GM23338 (cell line): ENCODE results near the gene BTRC. TPM values are rescaled to one million over a fixed set of nuclear protein-coding genes. Genes with fewer than 3 reads are reported as not detected.

Source experiments
- ATAC-seq: fragments of 200-7000 bp; cut with Tn5 transposase; 3 replicates; pipeline ENCODE4 v1.9.1; 2020
- DNase-seq: peaks from one replicate; pipeline ENCODE4 v3.0.0-alpha.2; 2015; ENCODE audit warnings: low spot score
- H2AFZ ChIP-seq: fragments of 200-600 bp; sonication (generic); 2 replicates; pipeline ENCODE4 v1.8.0; 2016; ENCODE audit warnings: antibody characterized with exemption, mild to moderate bottlenecking, moderate library complexity
- H3F3A ChIP-seq: fragments of 200-600 bp; sonication (generic); replicated peaks from 2 replicates; pipeline ENCODE4 v1.8.0; 2017; ENCODE audit warnings: antibody characterized with exemption, mixed run types, low read depth
- H3K27ac ChIP-seq: fragments of 200-600 bp; sonication (generic); 2 replicates; pipeline ENCODE4 v1.6.1; 2016; ENCODE audit warnings: low read depth
- H3K27me3 ChIP-seq: fragments of 200-600 bp; sonication (generic); 2 replicates; pipeline ENCODE4 v1.8.0; 2016; ENCODE audit warnings: mild to moderate bottlenecking, mixed run types, moderate library complexity; ENCODE audit not compliant: insufficient read depth
- H3K36me3 ChIP-seq: fragments of 200-600 bp; sonication (generic); 2 replicates; pipeline ENCODE4 v1.8.0; 2016; ENCODE audit warnings: mild to moderate bottlenecking; ENCODE audit not compliant: insufficient read depth
- H3K4me1 ChIP-seq: fragments of 200-600 bp; sonication (generic); 2 replicates; pipeline ENCODE4 v1.8.0; 2016; ENCODE audit warnings: mild to moderate bottlenecking, moderate library complexity; ENCODE audit not compliant: insufficient read depth
- H3K4me2 ChIP-seq: fragments of 200-600 bp; sonication (generic); 2 replicates; pipeline ENCODE4 v1.7.1; 2017; ENCODE audit warnings: mixed run types
- H3K4me3 ChIP-seq: fragments of 200-600 bp; sonication (generic); 2 replicates; pipeline ENCODE4 v1.6.1; 2016; ENCODE audit warnings: mixed run types
- H3K79me2 ChIP-seq: fragments of 200-600 bp; sonication (generic); replicated peaks from 2 replicates; pipeline ENCODE4 v1.8.0; 2017; ENCODE audit warnings: mild to moderate bottlenecking; ENCODE audit not compliant: insufficient read depth
- H3K9me2 ChIP-seq: fragments of 200-600 bp; sonication (generic); 2 replicates; pipeline ENCODE4 v1.8.0; 2017; ENCODE audit not compliant: insufficient read depth
- H4K20me1 ChIP-seq: fragments of 200-600 bp; sonication (generic); replicated peaks from 2 replicates; pipeline ENCODE4 v1.8.0; 2017; ENCODE audit warnings: mild to moderate bottlenecking; ENCODE audit not compliant: insufficient read depth
- H3K27ac Mint-ChIP-seq: 2 replicates; pipeline ENCODE4 v1.8.0; 2020; ENCODE audit warnings: inconsistent platforms, mild to moderate bottlenecking, moderate library complexity, mixed read lengths
- H3K27me3 Mint-ChIP-seq: 3 replicates; pipeline ENCODE4 v1.8.0; 2022; ENCODE audit warnings: low read depth, mild to moderate bottlenecking, moderate library complexity, mixed read lengths, inconsistent platforms; ENCODE audit not compliant: insufficient read depth, poor library complexity
- H3K36me3 Mint-ChIP-seq: 3 replicates; pipeline ENCODE4 v1.8.0; 2021; ENCODE audit warnings: low read depth, mild to moderate bottlenecking, inconsistent platforms, moderate library complexity, mixed read lengths
- H3K4me1 Mint-ChIP-seq: 3 replicates; pipeline ENCODE4 v1.8.0; 2020; ENCODE audit warnings: mild to moderate bottlenecking, inconsistent platforms, mixed read lengths
- H3K4me3 Mint-ChIP-seq: 3 replicates; pipeline ENCODE4 v1.8.0; 2021; ENCODE audit warnings: moderate library complexity, mild to moderate bottlenecking, inconsistent platforms, mixed read lengths
- H3K9me3 Mint-ChIP-seq: 3 replicates; pipeline ENCODE4 v1.8.0; 2020; ENCODE audit warnings: moderate library complexity, mild to moderate bottlenecking, inconsistent platforms, mixed read lengths
- CREB1 ChIP-seq: fragments of 250-450 bp; sonication (Bioruptor Pico); IDR thresholded peaks from 2 replicates; pipeline ENCODE4 v1.5.0; 2020; ENCODE audit warnings: low read depth, mild to moderate bottlenecking, moderate library complexity
- EZH2 ChIP-seq: fragments of 200-600 bp; sonication (generic); IDR thresholded peaks from one replicate; pipeline ENCODE4 v1.8.0; 2017; ENCODE audit warnings: antibody characterized with exemption, mild to moderate bottlenecking, low read depth; ENCODE audit not compliant: unreplicated experiment
- EZH2phosphoT487 ChIP-seq: fragments of 200-600 bp; sonication (generic); IDR thresholded peaks from one replicate; pipeline ENCODE4 v1.8.1; 2018; ENCODE audit warnings: antibody characterized with exemption; ENCODE audit not compliant: unreplicated experiment
- JUNB ChIP-seq: IDR thresholded peaks from one replicate; pipeline ENCODE4 v1.6.1; 2016; ENCODE audit warnings: antibody characterized with exemption; ENCODE audit not compliant: unreplicated experiment
- NANOG ChIP-seq: IDR thresholded peaks from 2 replicates; pipeline ENCODE4 v1.6.1; 2016; ENCODE audit warnings: antibody characterized with exemption, borderline replicate concordance
- POLR2AphosphoS5 ChIP-seq: IDR thresholded peaks from 2 replicates; pipeline ENCODE4 v1.6.1; 2016; ENCODE audit warnings: antibody characterized with exemption, low read depth
- STAT1 ChIP-seq: IDR thresholded peaks from one replicate; pipeline ENCODE4 v1.6.1; 2016; ENCODE audit warnings: antibody characterized with exemption; ENCODE audit not compliant: unreplicated experiment
- ZNF114 ChIP-seq: fragments of 250-450 bp; sonication (Bioruptor Pico); IDR thresholded peaks from 2 replicates; pipeline ENCODE4 v1.5.0; 2020; ENCODE audit warnings: mild to moderate bottlenecking, moderate library complexity
- ZNF331 ChIP-seq: fragments of 250-450 bp; sonication (Bioruptor Pico); IDR thresholded peaks from 2 replicates; pipeline ENCODE4 v1.5.0; 2020; ENCODE audit warnings: low read depth, mild to moderate bottlenecking, moderate library complexity
- polyA plus RNA-seq: library from polyadenylated mRNA; unstranded; fragments of >200 nt; fragmentation: Nextera tagmentation; extraction: Ambion mirVana; gene quantifications from 2 replicates; pipeline ENCODE4 v1.2.1, GENCODE V29; 2016
- total RNA-seq: library from RNA; depleted of rRNA; stranded (reverse); fragments of >200 nt; shearing (Covaris generic); gene quantifications from 2 replicates; pipeline ENCODE4 v1.2.3, GENCODE V29; 2014
- TF ChIP-seq, protein P1 (sequence below), 2 experiments: fragments of 200-600 bp in 1 of 2; sonication (generic) in 1 of 2; conservative IDR thresholded peaks; 2 replicates each; pipeline versions ENCODE4 v1.5.1 to v1.6.1; 2016 to 2017; ENCODE audit warnings: antibody characterized with exemption in 2 of 2, low read depth in 2 of 2, mild to moderate bottlenecking in 2 of 2, moderate library complexity in 1 of 2
- TF ChIP-seq, protein P2 (sequence below): IDR thresholded peaks from 2 replicates; pipeline ENCODE4 v1.6.1; 2016; ENCODE audit warnings: antibody characterized with exemption
- TF ChIP-seq, protein P3 (sequence below): IDR thresholded peaks from one replicate; pipeline ENCODE4 v1.6.1; 2018; ENCODE audit warnings: antibody characterized with exemption; ENCODE audit not compliant: unreplicated experiment
- TF ChIP-seq, protein P4 (sequence below): fragments of 250-450 bp; sonication (Bioruptor Pico); IDR thresholded peaks from 2 replicates; pipeline ENCODE4 v1.5.0; 2020; ENCODE audit warnings: mild to moderate bottlenecking, moderate library complexity

Gene BTRC
- total and polyA plus RNA-seq, 2 experiments from 2014 or later: 10.0 to 17.5 TPM

DNA sequence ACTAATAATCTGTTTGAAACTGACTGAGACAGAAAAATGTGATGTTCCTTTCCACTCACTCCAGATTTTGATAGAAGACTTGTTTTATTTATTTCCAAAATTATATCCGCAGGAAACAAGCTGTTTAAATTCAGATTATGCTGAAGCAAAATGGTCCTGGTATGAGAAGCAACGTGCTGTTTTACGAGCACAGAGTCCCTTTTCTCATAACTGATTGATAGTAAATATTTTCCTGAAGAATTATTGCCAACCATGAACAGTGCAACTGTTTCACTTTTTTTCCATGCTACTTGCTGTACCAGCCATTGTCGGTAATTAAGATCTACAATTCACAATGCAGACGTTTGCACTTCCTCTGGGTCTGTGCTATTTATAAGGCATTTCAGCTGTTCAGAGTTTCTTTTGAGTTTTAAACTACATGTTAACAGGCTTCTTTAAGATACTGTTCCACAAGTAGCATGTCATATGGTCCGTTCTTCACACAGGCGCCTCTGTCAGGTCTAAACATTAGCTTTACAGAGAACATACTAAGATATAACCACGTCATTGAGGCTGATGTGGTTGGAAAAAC is 130.3 kb downstream of the BTRC start:
- TF ChIP-seq, protein P1, sequence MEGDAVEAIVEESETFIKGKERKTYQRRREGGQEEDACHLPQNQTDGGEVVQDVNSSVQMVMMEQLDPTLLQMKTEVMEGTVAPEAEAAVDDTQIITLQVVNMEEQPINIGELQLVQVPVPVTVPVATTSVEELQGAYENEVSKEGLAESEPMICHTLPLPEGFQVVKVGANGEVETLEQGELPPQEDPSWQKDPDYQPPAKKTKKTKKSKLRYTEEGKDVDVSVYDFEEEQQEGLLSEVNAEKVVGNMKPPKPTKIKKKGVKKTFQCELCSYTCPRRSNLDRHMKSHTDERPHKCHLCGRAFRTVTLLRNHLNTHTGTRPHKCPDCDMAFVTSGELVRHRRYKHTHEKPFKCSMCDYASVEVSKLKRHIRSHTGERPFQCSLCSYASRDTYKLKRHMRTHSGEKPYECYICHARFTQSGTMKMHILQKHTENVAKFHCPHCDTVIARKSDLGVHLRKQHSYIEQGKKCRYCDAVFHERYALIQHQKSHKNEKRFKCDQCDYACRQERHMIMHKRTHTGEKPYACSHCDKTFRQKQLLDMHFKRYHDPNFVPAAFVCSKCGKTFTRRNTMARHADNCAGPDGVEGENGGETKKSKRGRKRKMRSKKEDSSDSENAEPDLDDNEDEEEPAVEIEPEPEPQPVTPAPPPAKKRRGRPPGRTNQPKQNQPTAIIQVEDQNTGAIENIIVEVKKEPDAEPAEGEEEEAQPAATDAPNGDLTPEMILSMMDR (conservative IDR thresholded peaks at IDR 0.05; ENCODE audit: low read depth in 2 of 2): no peak
- TF ChIP-seq, protein P2, sequence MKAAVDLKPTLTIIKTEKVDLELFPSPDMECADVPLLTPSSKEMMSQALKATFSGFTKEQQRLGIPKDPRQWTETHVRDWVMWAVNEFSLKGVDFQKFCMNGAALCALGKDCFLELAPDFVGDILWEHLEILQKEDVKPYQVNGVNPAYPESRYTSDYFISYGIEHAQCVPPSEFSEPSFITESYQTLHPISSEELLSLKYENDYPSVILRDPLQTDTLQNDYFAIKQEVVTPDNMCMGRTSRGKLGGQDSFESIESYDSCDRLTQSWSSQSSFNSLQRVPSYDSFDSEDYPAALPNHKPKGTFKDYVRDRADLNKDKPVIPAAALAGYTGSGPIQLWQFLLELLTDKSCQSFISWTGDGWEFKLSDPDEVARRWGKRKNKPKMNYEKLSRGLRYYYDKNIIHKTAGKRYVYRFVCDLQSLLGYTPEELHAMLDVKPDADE: no peak
- TF ChIP-seq EZH2phosphoT487 (no peak), POLR2AphosphoS5 (no peak), ZNF331 (CRISPR knock-in tag) (no peak), JUNB (no peak), ZNF114 (no peak), CREB1 (CRISPR knock-in tag) (no peak), NANOG (no peak), STAT1 (no peak), EZH2 (no peak)
- TF ChIP-seq, protein P3, sequence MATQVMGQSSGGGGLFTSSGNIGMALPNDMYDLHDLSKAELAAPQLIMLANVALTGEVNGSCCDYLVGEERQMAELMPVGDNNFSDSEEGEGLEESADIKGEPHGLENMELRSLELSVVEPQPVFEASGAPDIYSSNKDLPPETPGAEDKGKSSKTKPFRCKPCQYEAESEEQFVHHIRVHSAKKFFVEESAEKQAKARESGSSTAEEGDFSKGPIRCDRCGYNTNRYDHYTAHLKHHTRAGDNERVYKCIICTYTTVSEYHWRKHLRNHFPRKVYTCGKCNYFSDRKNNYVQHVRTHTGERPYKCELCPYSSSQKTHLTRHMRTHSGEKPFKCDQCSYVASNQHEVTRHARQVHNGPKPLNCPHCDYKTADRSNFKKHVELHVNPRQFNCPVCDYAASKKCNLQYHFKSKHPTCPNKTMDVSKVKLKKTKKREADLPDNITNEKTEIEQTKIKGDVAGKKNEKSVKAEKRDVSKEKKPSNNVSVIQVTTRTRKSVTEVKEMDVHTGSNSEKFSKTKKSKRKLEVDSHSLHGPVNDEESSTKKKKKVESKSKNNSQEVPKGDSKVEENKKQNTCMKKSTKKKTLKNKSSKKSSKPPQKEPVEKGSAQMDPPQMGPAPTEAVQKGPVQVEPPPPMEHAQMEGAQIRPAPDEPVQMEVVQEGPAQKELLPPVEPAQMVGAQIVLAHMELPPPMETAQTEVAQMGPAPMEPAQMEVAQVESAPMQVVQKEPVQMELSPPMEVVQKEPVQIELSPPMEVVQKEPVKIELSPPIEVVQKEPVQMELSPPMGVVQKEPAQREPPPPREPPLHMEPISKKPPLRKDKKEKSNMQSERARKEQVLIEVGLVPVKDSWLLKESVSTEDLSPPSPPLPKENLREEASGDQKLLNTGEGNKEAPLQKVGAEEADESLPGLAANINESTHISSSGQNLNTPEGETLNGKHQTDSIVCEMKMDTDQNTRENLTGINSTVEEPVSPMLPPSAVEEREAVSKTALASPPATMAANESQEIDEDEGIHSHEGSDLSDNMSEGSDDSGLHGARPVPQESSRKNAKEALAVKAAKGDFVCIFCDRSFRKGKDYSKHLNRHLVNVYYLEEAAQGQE: no peak
- TF ChIP-seq, protein P4, sequence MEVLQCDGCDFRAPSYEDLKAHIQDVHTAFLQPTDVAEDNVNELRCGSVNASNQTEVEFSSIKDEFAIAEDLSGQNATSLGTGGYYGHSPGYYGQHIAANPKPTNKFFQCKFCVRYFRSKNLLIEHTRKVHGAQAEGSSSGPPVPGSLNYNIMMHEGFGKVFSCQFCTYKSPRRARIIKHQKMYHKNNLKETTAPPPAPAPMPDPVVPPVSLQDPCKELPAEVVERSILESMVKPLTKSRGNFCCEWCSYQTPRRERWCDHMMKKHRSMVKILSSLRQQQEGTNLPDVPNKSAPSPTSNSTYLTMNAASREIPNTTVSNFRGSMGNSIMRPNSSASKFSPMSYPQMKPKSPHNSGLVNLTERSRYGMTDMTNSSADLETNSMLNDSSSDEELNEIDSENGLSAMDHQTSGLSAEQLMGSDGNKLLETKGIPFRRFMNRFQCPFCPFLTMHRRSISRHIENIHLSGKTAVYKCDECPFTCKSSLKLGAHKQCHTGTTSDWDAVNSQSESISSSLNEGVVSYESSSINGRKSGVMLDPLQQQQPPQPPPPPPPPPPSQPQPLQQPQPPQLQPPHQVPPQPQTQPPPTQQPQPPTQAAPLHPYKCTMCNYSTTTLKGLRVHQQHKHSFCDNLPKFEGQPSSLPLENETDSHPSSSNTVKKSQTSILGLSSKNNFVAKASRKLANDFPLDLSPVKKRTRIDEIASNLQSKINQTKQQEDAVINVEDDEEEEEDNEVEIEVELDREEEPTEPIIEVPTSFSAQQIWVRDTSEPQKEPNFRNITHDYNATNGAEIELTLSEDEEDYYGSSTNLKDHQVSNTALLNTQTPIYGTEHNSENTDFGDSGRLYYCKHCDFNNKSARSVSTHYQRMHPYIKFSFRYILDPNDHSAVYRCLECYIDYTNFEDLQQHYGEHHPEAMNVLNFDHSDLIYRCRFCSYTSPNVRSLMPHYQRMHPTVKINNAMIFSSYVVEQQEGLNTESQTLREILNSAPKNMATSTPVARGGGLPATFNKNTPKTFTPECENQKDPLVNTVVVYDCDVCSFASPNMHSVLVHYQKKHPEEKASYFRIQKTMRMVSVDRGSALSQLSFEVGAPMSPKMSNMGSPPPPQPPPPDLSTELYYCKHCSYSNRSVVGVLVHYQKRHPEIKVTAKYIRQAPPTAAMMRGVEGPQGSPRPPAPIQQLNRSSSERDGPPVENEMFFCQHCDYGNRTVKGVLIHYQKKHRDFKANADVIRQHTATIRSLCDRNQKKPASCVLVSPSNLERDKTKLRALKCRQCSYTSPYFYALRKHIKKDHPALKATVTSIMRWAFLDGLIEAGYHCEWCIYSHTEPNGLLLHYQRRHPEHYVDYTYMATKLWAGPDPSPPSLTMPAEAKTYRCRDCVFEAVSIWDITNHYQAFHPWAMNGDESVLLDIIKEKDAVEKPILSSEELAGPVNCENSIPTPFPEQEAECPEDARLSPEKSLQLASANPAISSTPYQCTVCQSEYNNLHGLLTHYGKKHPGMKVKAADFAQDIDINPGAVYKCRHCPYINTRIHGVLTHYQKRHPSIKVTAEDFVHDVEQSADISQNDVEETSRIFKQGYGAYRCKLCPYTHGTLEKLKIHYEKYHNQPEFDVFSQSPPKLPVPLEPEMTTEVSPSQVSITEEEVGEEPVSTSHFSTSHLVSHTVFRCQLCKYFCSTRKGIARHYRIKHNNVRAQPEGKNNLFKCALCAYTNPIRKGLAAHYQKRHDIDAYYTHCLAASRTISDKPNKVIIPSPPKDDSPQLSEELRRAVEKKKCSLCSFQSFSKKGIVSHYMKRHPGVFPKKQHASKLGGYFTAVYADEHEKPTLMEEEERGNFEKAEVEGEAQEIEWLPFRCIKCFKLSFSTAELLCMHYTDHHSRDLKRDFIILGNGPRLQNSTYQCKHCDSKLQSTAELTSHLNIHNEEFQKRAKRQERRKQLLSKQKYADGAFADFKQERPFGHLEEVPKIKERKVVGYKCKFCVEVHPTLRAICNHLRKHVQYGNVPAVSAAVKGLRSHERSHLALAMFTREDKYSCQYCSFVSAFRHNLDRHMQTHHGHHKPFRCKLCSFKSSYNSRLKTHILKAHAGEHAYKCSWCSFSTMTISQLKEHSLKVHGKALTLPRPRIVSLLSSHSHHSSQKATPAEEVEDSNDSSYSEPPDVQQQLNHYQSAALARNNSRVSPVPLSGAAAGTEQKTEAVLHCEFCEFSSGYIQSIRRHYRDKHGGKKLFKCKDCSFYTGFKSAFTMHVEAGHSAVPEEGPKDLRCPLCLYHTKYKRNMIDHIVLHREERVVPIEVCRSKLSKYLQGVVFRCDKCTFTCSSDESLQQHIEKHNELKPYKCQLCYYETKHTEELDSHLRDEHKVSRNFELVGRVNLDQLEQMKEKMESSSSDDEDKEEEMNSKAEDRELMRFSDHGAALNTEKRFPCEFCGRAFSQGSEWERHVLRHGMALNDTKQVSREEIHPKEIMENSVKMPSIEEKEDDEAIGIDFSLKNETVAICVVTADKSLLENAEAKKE (CRISPR knock-in tag): no peak
- H3K27ac ChIP-seq: no peak overlapping the region
- no peaks in the 10 kb centered on the region for H3K9me3 Mint-ChIP-seq
- H3K79me2 ChIP-seq: no peaks in the 10 kb centered on the region
- H3K4me1 Mint-ChIP-seq: peaks cover 37% of the 10 kb centered on the region
- no peak overlapping the region; the same call in 1 of the 2 replicates for H3K27ac Mint-ChIP-seq
- H2AFZ ChIP-seq: no peak overlapping the region
- DNase-seq (no peak), ATAC-seq (no peak)
- H4K20me1 ChIP-seq: no peaks in the 10 kb centered on the region
- no peaks in the 10 kb centered on the region for H3K27me3 ChIP-seq
- H3K36me3 ChIP-seq: no peaks in the 10 kb centered on the region
- H3K4me3 ChIP-seq: no peak overlapping the region
- H3K36me3 Mint-ChIP-seq: no peaks in the 10 kb centered on the region
- no peak overlapping the region for H3K4me2 ChIP-seq
- peaks cover 5% of the 10 kb centered on the region for H3K27me3 Mint-ChIP-seq
- H3K4me1 ChIP-seq: peaks cover 42% of the 10 kb centered on the region
- no peak overlapping the region for H3K4me3 Mint-ChIP-seq
- no peaks in the 10 kb centered on the region for H3K9me2 ChIP-seq
- no peaks in the 10 kb centered on the region for H3F3A ChIP-seq
